HG03558 (cell line): ENCODE measurements around the gene KCNA2.

Source experiments
- ATAC-seq: cut with Tn5 transposase; IDR thresholded peaks from one replicate; pipeline ENCODE4 v1.9.1; 2021; ENCODE audit warnings: moderate number of reproducible peaks; ENCODE audit not compliant: unreplicated experiment; ENCODE audit errors: extremely low read depth

Gene KCNA2

GRCh38 chr1:110630839-110631663 is 24.9 kb upstream of the KCNA2 start:
- peak; percentile 28 for ATAC-seq

GRCh38 chr1:110628323-110629105 is 22.4 kb upstream of the KCNA2 start:
- ATAC-seq: no peak

- no peak for ATAC-seq
These were observed 21.6 kb upstream of the KCNA2 start for GRCh38 chr1:110627764-110628163.

- ATAC-seq: no peak
These were observed 20.7 kb upstream of the KCNA2 start for GRCh38 chr1:110626889-110627288.

- ATAC-seq: no peak
These were observed 14.5 kb upstream of the KCNA2 start for GRCh38 chr1:110620686-110621085.

- no peak for ATAC-seq
These were observed 14.1 kb upstream of the KCNA2 start for GRCh38 chr1:110620250-110620615.

GRCh38 chr1:110619412-110620249 is 13.5 kb upstream of the KCNA2 start:
- peak; percentile 46 for ATAC-seq

GRCh38 chr1:110618668-110619067 is 12.5 kb upstream of the KCNA2 start:
- ATAC-seq: no peak

GRCh38 chr1:110617589-110617988 is 11.4 kb upstream of the KCNA2 start:
- no peak for ATAC-seq

GRCh38 chr1:110617116-110617515 is 11.0 kb upstream of the KCNA2 start:
- ATAC-seq: no peak

GRCh38 chr1:110616587-110616986 is 10.4 kb upstream of the KCNA2 start:
- no peak for ATAC-seq

- no peak for ATAC-seq
These were observed 9.5 kb upstream of the KCNA2 start for GRCh38 chr1:110615548-110616130.

- no peak for ATAC-seq
These were observed 6.0 kb upstream of the KCNA2 start for GRCh38 chr1:110612060-110612745.

GRCh38 chr1:110610696-110611286 is 4.6 kb upstream of the KCNA2 start:
- no peak for ATAC-seq

- no peak for ATAC-seq
These were observed 3.9 kb upstream of the KCNA2 start for GRCh38 chr1:110610084-110610483.

- ATAC-seq: no peak
These were observed 2.1 kb upstream of the KCNA2 start for GRCh38 chr1:110608247-110608646.

GRCh38 chr1:110607536-110608230 is 1.5 kb upstream of the KCNA2 start:
- ATAC-seq: no peak

- no peak for ATAC-seq
These were observed 738 bp upstream of the KCNA2 start for GRCh38 chr1:110606657-110607535.
